Heart left ventricle (tissue), 16 donors: ENCODE data around the gene SAXO1. TPM values are rescaled to one million over a fixed set of nuclear protein-coding genes. Genes with fewer than 3 reads are reported as not detected.

Experiments
- ATAC-seq, 4 donors: fragments of 200-7000 bp; cut with Tn5 transposase; one replicate each; pipeline ENCODE4 v1.9.1; 2020 to 2022; ENCODE audit warnings: moderate library complexity in 4 of 4, mild to moderate bottlenecking in 3 of 4, moderate number of reproducible peaks in 1 of 4
- DNase-seq, 5 donors: peaks; one replicate each; pipeline ENCODE4 v3.0.0-alpha.2; 2020
- H3K27ac ChIP-seq, 12 donors: fragments of 200-600 bp; sonication (generic) in 4 of 12; one replicate each; pipeline versions ENCODE4 v1.5.0 to v1.8.0; 2016 to 2022; ENCODE audit warnings: mild to moderate bottlenecking in 2 of 12
- H3K27me3 ChIP-seq, 9 donors: fragments of 200-600 bp; sonication (generic) in 2 of 9; one replicate each; pipeline versions ENCODE4 v1.5.1 to v1.8.0; 2016 to 2022; ENCODE audit warnings: mild to moderate bottlenecking in 3 of 9
- H3K36me3 ChIP-seq, 9 donors: fragments of 200-600 bp; sonication (generic) in 2 of 9; one replicate each; pipeline versions ENCODE4 v1.5.0 to v1.8.0; 2018 to 2022; ENCODE audit warnings: mild to moderate bottlenecking in 2 of 9
- H3K4me1 ChIP-seq, 12 donors: fragments of 200-600 bp; sonication (generic) in 4 of 12; one replicate each; pipeline versions ENCODE4 v1.5.0 to v1.8.0; 2016 to 2022; ENCODE audit warnings: mild to moderate bottlenecking in 3 of 12
- H3K4me3 ChIP-seq, 12 donors: fragments of 200-600 bp; sonication (generic) in 4 of 12; one replicate each; pipeline versions ENCODE4 v1.5.0 to v1.8.0; 2017 to 2022; ENCODE audit warnings: mild to moderate bottlenecking in 9 of 12, moderate library complexity in 4 of 12
- H3K9me3 ChIP-seq, 12 donors: fragments of 200-600 bp; sonication (generic) in 4 of 12; one replicate each; pipeline versions ENCODE4 v1.5.0 to v1.8.0; 2016 to 2022; ENCODE audit warnings: mild to moderate bottlenecking in 1 of 12
- CTCF ChIP-seq, 12 donors: fragments of 200-600 bp; sonication (generic) in 4 of 12; IDR thresholded peaks; one replicate each; pipeline versions ENCODE4 v1.5.0 to v1.8.0; 2018 to 2022; ENCODE audit warnings: antibody characterized with exemption in 12 of 12, mild to moderate bottlenecking in 5 of 12
- POLR2A ChIP-seq, 2 donors: fragments of 450-650 bp; IDR thresholded peaks; one replicate each; pipeline ENCODE4 v1.6.1; 2017; ENCODE audit warnings: antibody characterized with exemption in 2 of 2, mild to moderate bottlenecking in 2 of 2, moderate library complexity in 2 of 2
- WGBS, 4 donors: extraction: QIAGEN DNeasy Blood & Tissue Kit in 2 of 4; methylation state at CpG; one replicate each; pipeline versions ENCODE4 v1.1.5 to v1.1.7; 2013 to 2018; 5-methylcytosine and 5-hydroxymethylcytosine counted together
- intact Hi-C, 10 donors: fragments of 100-400 bp; cut with DNase I; formaldehyde crosslinking; loops; one replicate each; pipeline versions ENCODE4 v1.11.1 to v1.14.2; 2022
- polyA plus RNA-seq, 2 donors: library from polyadenylated mRNA; stranded (reverse); fragments of 200-250 nt; gene quantifications; one replicate each; pipeline ENCODE4 v1.2.3, GENCODE V29; 2013
- total RNA-seq, 9 donors: library from RNA; depleted of rRNA in 2 of 9; stranded (reverse); fragments of >200 nt in 2 of 9; fragmentation: NEBNext Ultra II Directional in 3 of 9; extraction: Animal tissue kit (Norgen Biotek cat#: 25700) in 3 of 9; gene quantifications; one replicate each; pipeline versions ENCODE4 v1.1.0 to v1.2.4, GENCODE V29; 2016 to 2023
- donor health status: ischemic (EF 13 %, LVEDD 7.1; RV severe dilation, severe dysfunction).
- donor health status: healthy with polysubstance abuse.
- donor health status: DM: no; HTN: yes; CAD: no.
- donor health status: DM: no; HTN: no; CAD: no.
- donor health status: ischemic (EF 25% LVEDD 6.9; RV normal size, moderate dysfunction).
- donor health status: ischemic (EF 25% LVEDD 5.7; RV mildly dilated, moderate dysfunction).
- donor health status: healthy.
- donor health status: DM: yes; HTN: yes; CAD: no.
- donor health status: ischemic (EF 35%, LVEDD 5.7; RV mildly dilated, moderate dysfunction).
- donor health status: nonischemic (EF 11% LVEDD 7.7; RV severe dilation, severe dysfunction).
- donor health status: DM: yes; HTN: yes; CAD: no.
- donor health status: PGD.
- donor health status: ischemic (EF 29% LVEDD 5.4; RV normal size, mild dysfunction).
- donor health status: nonischemic (EF 23%, LVEDD 6.1; RV moderate dilation, normal function).

SAXO1 gene
- total and polyA plus RNA-seq, 11 donors: 0.09 to 0.21 (median 0.11) TPM; not detected in 8

DNA sequence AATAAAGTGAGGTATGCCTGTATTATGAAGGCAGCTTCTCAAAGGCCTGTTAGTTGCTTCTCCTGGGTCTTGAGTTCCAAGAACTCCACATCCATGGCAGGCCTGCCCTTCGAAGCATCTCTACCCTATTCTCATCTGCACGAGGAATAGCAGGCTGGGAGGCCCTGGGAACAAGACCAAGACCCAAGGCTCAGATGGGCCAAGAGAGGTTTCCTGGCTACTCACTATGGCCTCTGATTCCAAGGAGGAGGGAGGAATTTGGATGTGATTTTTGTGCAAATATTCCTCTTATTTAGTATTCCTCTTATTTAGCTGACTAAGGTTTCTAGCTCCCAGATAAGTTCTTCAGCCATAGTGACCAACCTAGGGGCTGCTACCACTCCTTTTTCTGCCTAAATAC lies 151.3 kb downstream of the SAXO1 start:
- Histone ChIP-seq H3K27me3 (no peaks in the 10 kb centered on the region), H3K4me3 (no peak overlapping the region), H3K27ac (no peak overlapping the region), H3K36me3 (no peaks in the 10 kb centered on the region), H3K9me3 (peaks cover 0 to 11% (median 0%) of the 10 kb centered on the region in 12 donors), H3K4me1 (no peaks in the 10 kb centered on the region)
- DNase-seq: no peak
- 73 to 96% (median 89%) methylated on average over 2 of the region's 2 CpGs for WGBS, 4 donors
- intact Hi-C loops: loop anchor here in 1 of 10 donors (10.0 kb wide), 1 partner anchor 63 kb away; no protein-coding TSS in a partner anchor
- no peak for ATAC-seq
- TF ChIP-seq POLR2A (IDR thresholded peaks at IDR 0.05): no peak
- no peak for TF ChIP-seq CTCF (IDR thresholded peaks at IDR 0.05)

- Histone ChIP-seq H3K27me3 (no peaks in the 10 kb centered on the region), H3K27ac (no peak overlapping the region), H3K4me1 (no peaks in the 10 kb centered on the region), H3K36me3 (no peaks in the 10 kb centered on the region), H3K4me3 (no peak overlapping the region), H3K9me3 (peaks cover 0 to 7% (median 0%) of the 10 kb centered on the region in 12 donors)
- ATAC-seq: no peak
- 92 to 96% (median 94%) methylated on average over 3 of the region's 3 CpGs for WGBS, 4 donors
- no peak for DNase-seq
- intact Hi-C loops: no loop called here
- TF ChIP-seq POLR2A (IDR thresholded peaks at IDR 0.05) (no peak), CTCF (IDR thresholded peaks at IDR 0.05) (no peak)
These were observed 155.0 kb downstream of the SAXO1 start for GRCh38 chr9:18877984-18878383.

Other genes starting within 250 kb of the SAXO1 start
- gene RRAGA, start 16.2 kb upstream of the SAXO1 start, total RNA-seq: 10 to 100 TPM; 60.1 to 93.3 (median 83.6) TPM
- gene RRAGA, start 16.2 kb upstream of the SAXO1 start, polyA plus RNA-seq: 100 to 1,000 TPM in 1 of 2 donors, 10 to 100 TPM in 1; 47.1 to 107 TPM
- gene HAUS6, start 69.7 kb upstream of the SAXO1 start, total RNA-seq: 1 to 10 TPM; 4.6 to 8.8 (median 7.3) TPM
- 1 to 10 TPM; 1.7 to 4.6 TPM for gene HAUS6, start 69.7 kb upstream of the SAXO1 start, polyA plus RNA-seq
- 100 to 1,000 TPM in 5 of 9 donors, 10 to 100 TPM in 4; 42.4 to 538 (median 115) TPM for gene PLIN2, start 94.3 kb upstream of the SAXO1 start, total RNA-seq
- gene PLIN2, start 94.3 kb upstream of the SAXO1 start, polyA plus RNA-seq: 100 to 1,000 TPM in 1 of 2 donors, 10 to 100 TPM in 1; 57.8 to 557 TPM
- gene DENND4C, start 197.5 kb upstream of the SAXO1 start, total RNA-seq: 10 to 100 TPM; 19.4 to 36.9 (median 24.5) TPM
- 1 to 10 TPM; 5.4 to 9.9 TPM for gene DENND4C, start 197.5 kb upstream of the SAXO1 start, polyA plus RNA-seq